ENCODE results near the gene PDE11A. TPM values are rescaled to one million over a fixed set of nuclear protein-coding genes. Genes with fewer than 3 reads are reported as not detected.
"Not testable (repeated sequence)": the region's sequence is repeated elsewhere in the genome, so short reads cannot be mapped to it uniquely, and the experiment has no call there.

Gene PDE11A
- total RNA-seq, 1 experiment from 2014 or later, result 1.4 TPM

DNA sequence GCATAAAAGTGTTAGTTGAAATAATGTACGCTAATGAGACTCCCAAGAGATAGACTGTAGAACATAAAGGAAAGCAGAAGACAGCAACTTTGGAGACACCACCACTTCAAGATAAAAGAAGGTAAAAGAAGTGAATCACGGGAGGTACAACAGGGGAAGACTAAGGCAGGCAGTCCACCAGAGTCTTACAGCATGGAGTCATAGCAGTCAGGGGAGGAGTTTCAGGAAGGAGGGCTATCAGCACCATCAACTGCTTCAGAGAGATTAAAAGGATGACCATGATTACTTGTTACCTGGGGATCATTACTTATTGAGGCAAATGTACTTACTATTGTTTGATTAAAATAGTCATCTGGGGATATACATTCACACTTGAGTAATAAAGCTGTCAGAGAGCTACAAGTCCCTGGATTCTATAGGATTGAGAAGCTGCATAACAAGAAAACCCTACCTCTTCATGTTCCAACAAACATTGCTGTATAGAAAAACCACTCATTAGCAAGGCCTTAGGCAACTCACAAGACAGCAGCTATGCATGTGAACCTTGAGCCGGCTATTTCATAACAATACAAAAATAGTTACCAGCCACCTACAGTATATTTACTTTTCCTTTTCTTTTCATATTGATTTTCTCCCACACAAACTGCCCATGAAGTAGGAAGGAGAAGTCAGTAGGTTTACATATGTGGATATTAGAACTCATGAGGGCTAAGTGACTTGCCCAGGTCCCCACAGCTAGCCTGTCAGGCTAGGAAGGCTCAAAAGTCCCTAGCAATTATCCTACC lies 101.7 kb downstream of the PDE11A start:
- CTCF ChIA-PET, result interaction anchor here (1.1 to 1.2 kb wide), 2 partner anchors 10 to 13 kb away, joined by 3 to 4 read pairs; no protein-coding TSS in a partner anchor
- TF ChIP-seq, protein P1, sequence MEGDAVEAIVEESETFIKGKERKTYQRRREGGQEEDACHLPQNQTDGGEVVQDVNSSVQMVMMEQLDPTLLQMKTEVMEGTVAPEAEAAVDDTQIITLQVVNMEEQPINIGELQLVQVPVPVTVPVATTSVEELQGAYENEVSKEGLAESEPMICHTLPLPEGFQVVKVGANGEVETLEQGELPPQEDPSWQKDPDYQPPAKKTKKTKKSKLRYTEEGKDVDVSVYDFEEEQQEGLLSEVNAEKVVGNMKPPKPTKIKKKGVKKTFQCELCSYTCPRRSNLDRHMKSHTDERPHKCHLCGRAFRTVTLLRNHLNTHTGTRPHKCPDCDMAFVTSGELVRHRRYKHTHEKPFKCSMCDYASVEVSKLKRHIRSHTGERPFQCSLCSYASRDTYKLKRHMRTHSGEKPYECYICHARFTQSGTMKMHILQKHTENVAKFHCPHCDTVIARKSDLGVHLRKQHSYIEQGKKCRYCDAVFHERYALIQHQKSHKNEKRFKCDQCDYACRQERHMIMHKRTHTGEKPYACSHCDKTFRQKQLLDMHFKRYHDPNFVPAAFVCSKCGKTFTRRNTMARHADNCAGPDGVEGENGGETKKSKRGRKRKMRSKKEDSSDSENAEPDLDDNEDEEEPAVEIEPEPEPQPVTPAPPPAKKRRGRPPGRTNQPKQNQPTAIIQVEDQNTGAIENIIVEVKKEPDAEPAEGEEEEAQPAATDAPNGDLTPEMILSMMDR (IDR thresholded peaks at IDR 0.05; ENCODE audit: unreplicated experiment), result no peak
- Mint-ChIP-seq H3K9me3 (ENCODE audit: low read depth, unreplicated experiment) (no peaks in the 10 kb centered on the region), H3K27ac (ENCODE audit: unreplicated experiment) (no peak overlapping the region), H3K27me3 (ENCODE audit: unreplicated experiment) (no peaks in the 10 kb centered on the region), H3K4me3 (ENCODE audit: low read depth, unreplicated experiment) (no peak overlapping the region), H3K36me3 (ENCODE audit: insufficient read depth, unreplicated experiment) (no peaks in the 10 kb centered on the region), H3K4me1 (ENCODE audit: low read depth, unreplicated experiment) (no peaks in the 10 kb centered on the region)
- intact Hi-C loops (cut with micrococcal nuclease; ENCODE audit: unreplicated experiment), result no loop called here
- no peak for DNase-seq
- no TSS peak for BruUV-seq (replicated peaks)

DNA sequence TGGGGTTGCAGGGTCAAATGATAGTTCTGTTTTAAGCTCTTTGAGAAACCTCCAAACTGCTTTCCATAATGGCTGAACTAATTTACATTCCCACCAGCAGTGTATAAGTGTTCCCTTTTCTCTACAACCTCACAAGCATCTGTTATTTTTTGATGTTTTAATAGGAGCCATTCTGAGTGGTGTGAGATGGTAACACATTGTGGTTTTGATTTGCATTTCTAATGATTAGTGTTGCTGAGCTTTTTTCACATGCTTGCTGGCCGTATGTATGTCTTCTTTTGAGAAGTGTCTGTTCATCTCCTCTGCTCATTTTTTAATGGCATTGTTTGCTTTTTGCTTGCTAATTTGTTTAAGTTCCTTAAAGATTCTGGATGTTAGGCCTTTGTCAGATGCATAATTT lies 107.7 kb downstream of the PDE11A start:
- Mint-ChIP-seq H3K27ac (ENCODE audit: unreplicated experiment) (no peak overlapping the region), H3K9me3 (ENCODE audit: low read depth, unreplicated experiment) (no peaks in the 10 kb centered on the region), H3K4me1 (ENCODE audit: low read depth, unreplicated experiment) (no peaks in the 10 kb centered on the region), H3K36me3 (ENCODE audit: insufficient read depth, unreplicated experiment) (no peaks in the 10 kb centered on the region), H3K27me3 (ENCODE audit: unreplicated experiment) (no peaks in the 10 kb centered on the region), H3K4me3 (ENCODE audit: low read depth, unreplicated experiment) (no peak overlapping the region)
- intact Hi-C loops (cut with micrococcal nuclease; ENCODE audit: unreplicated experiment), result no loop called here
- no peak for DNase-seq
- no TSS peak for BruUV-seq (replicated peaks)
- TF ChIP-seq, protein P1 (IDR thresholded peaks at IDR 0.05; ENCODE audit: unreplicated experiment), result no peak
- CTCF ChIA-PET, result no interaction called here

DNA sequence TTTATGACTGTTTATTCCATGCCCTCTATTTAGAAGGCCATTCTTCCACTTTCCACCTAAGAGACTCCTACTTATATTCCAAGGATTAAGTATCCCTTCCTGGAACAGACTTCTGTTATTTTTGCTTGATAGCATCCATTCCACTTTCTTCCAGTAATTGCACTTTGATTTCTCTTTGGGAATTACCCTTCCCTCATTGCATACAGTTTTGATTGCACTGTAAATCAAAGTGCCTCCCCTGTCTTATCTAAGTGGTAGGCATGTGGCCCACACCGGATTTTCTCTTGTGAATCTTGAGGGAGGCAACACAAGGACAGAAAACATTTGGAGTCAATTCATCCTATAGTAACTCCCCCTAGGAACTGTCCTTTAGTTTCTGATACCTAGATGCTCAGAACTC lies 120.4 kb downstream of the PDE11A start:
- CTCF ChIA-PET, result no interaction called here
- Mint-ChIP-seq H3K4me3 (ENCODE audit: low read depth, unreplicated experiment) (no peak overlapping the region), H3K36me3 (ENCODE audit: insufficient read depth, unreplicated experiment) (no peaks in the 10 kb centered on the region), H3K27me3 (ENCODE audit: unreplicated experiment) (no peaks in the 10 kb centered on the region), H3K27ac (ENCODE audit: unreplicated experiment) (no peak overlapping the region), H3K9me3 (ENCODE audit: low read depth, unreplicated experiment) (no peaks in the 10 kb centered on the region), H3K4me1 (ENCODE audit: low read depth, unreplicated experiment) (no peaks in the 10 kb centered on the region)
- no peak for DNase-seq
- TF ChIP-seq, protein P1 (IDR thresholded peaks at IDR 0.05; ENCODE audit: unreplicated experiment), result no peak
- no TSS peak for BruUV-seq (replicated peaks)
- intact Hi-C loops (cut with micrococcal nuclease; ENCODE audit: unreplicated experiment), result no loop called here

DNA sequence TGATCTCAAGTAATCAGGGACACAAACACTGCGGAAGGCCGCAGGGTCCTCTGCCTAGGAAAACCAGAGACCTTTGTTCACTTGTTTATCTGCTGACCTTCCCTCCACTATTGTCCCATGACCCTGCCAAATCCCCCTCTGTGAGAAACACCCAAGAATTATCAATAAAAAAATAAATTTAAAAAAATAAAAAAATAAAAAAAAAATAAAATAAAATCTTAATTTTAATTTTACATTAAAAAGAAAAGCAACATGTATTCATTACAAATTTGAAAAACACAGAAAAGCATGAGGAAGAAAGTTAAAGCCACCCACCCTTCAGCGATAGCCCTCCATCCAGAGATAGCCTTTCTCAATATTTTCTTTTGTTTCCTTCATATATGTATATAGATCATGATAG lies 125.0 kb downstream of the PDE11A start:
- H3K4me1 Mint-ChIP-seq (ENCODE audit: low read depth, unreplicated experiment); H3K27me3 Mint-ChIP-seq (ENCODE audit: unreplicated experiment); BruUV-seq (replicated peaks); H3K9me3 Mint-ChIP-seq (ENCODE audit: low read depth, unreplicated experiment); H3K4me3 Mint-ChIP-seq (ENCODE audit: low read depth, unreplicated experiment); DNase-seq; intact Hi-C loops (cut with micrococcal nuclease; ENCODE audit: unreplicated experiment); H3K27ac Mint-ChIP-seq (ENCODE audit: unreplicated experiment); CTCF ChIA-PET; H3K36me3 Mint-ChIP-seq (ENCODE audit: insufficient read depth, unreplicated experiment): not testable (repeated sequence)

DNA sequence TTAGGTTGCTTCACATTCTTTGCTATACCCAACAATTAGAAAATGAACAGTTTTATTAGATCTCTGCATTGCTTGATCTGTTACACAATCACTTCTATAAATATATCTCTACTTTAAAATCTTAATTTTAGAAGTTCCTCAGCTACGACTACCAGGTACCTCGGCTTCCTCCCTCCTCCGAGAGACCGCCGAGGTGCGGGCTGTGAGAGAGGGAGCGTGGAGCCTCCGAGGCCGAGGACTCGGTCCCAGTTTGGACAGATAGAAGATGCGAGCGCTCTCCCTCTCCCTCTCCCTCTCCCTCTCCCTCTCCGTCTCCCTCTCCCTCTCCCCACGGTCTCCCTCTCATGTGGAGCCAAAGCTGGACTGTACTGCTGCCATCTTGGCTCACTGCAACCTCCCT lies 128.0 kb downstream of the PDE11A start:
- DNase-seq; H3K27me3 Mint-ChIP-seq (ENCODE audit: unreplicated experiment); H3K4me3 Mint-ChIP-seq (ENCODE audit: low read depth, unreplicated experiment); CTCF ChIA-PET; H3K36me3 Mint-ChIP-seq (ENCODE audit: insufficient read depth, unreplicated experiment); BruUV-seq (replicated peaks); H3K27ac Mint-ChIP-seq (ENCODE audit: unreplicated experiment); intact Hi-C loops (cut with micrococcal nuclease; ENCODE audit: unreplicated experiment); H3K9me3 Mint-ChIP-seq (ENCODE audit: low read depth, unreplicated experiment); H3K4me1 Mint-ChIP-seq (ENCODE audit: low read depth, unreplicated experiment): not testable (repeated sequence)

All from Calu3 (cell line).